ENCODE measurements around the gene MTG1. TPM values are rescaled to one million over a fixed set of nuclear protein-coding genes. Genes with fewer than 3 reads are reported as not detected.

Gene MTG1
- total and polyA plus RNA-seq, 2 experiments from 2014 or later: 45.7 to 68.6 TPM

- Mint-ChIP-seq H3K36me3 (ENCODE audit: low read depth) (peaks cover 35% of the 10 kb centered on the region), H3K4me1 (no peaks in the 10 kb centered on the region), H3K27me3 (ENCODE audit: insufficient read depth, low read depth, poor library complexity) (peaks cover 13% of the 10 kb centered on the region), H3K27ac (no peak overlapping the region), H3K9me3 (peaks cover 16% of the 10 kb centered on the region), H3K4me3 (no peak overlapping the region)
- Histone ChIP-seq H3K4me2 (no peak overlapping the region), H4K20me1 (replicated peaks; ENCODE audit: insufficient read depth) (no peaks in the 10 kb centered on the region; the same call in 1 of the 2 replicates), H3F3A (replicated peaks; ENCODE audit: low read depth) (0 out of 2 replicates have a peak, but pooled peaks cover 2% of the 10 kb centered on the region), H3K4me1 (ENCODE audit: insufficient read depth) (no peaks in the 10 kb centered on the region), H3K36me3 (ENCODE audit: insufficient read depth) (peaks cover under 1% of the 10 kb centered on the region; the same call in 1 of the 2 replicates), H3K27me3 (ENCODE audit: insufficient read depth) (peaks cover 7% of the 10 kb centered on the region; the same call in 1 of the 2 replicates), H3K4me3 (no peak overlapping the region), H2AFZ (no peak overlapping the region), H3K9me2 (ENCODE audit: insufficient read depth) (no peaks in the 10 kb centered on the region), H3K27ac (ENCODE audit: low read depth) (no peak overlapping the region), H3K79me2 (replicated peaks; ENCODE audit: insufficient read depth) (no peaks in the 10 kb centered on the region)
- ATAC-seq (no peak), DNase-seq (ENCODE audit: low spot score) (no peak)
- TF ChIP-seq EZH2 (IDR thresholded peaks at IDR 0.05; ENCODE audit: low read depth, unreplicated experiment): no peak
- TF ChIP-seq ZNF462 (CRISPR knock-in tag; IDR thresholded peaks at IDR 0.05): no peak
- TF ChIP-seq POLR2AphosphoS5 (IDR thresholded peaks at IDR 0.05; ENCODE audit: low read depth): no peak
- TF ChIP-seq NANOG (IDR thresholded peaks at IDR 0.05; ENCODE audit: borderline replicate concordance): no peak
- no peak for TF ChIP-seq EZH2phosphoT487 (IDR thresholded peaks at IDR 0.05; ENCODE audit: unreplicated experiment)
- no peak for TF ChIP-seq REST (IDR thresholded peaks at IDR 0.05; ENCODE audit: unreplicated experiment)
- no peak for TF ChIP-seq ZNF331 (CRISPR knock-in tag; IDR thresholded peaks at IDR 0.05; ENCODE audit: low read depth)
Measured at GRCh38 chr10:133418289-133418993, 24.5 kb downstream of the MTG1 start.
